AG04449 (cell line): ENCODE results near the gene APOA1.

Experiments
- CTCF ChIA-PET: fragments of 350-600 bp; formaldehyde crosslinking; extraction: SDS; loops from one replicate; lab custom pipeline; 2021; ENCODE audit warnings: antibody characterized with exemption; lab: Yijun Ruan, JAX
- POLR2A ChIA-PET: fragments of 400-600, 350-600 bp; formaldehyde crosslinking; extraction: SDS; loops from one replicate; lab custom pipeline; 2020; ENCODE audit warnings: antibody characterized with exemption, inconsistent platforms; lab: Yijun Ruan, JAX
- DNase-seq: peaks from one replicate; pipeline ENCODE4 v3.0.0-alpha.2; 2010; ENCODE audit warnings: low read depth, low spot score
- H3K4me3 ChIP-seq: 2 replicates; pipeline ENCODE4 v1.5.1; 2011; ENCODE audit warnings: low read depth, mild to moderate bottlenecking, control low read depth, low read length
- TF ChIP-seq, protein P1 (sequence below): IDR thresholded peaks from one replicate; pipeline ENCODE4 v1.5.1; 2011; ENCODE audit warnings: mild to moderate bottlenecking, moderate library complexity, low read length, control low read depth, inconsistent platforms; ENCODE audit not compliant: insufficient read depth; ENCODE audit errors: missing control alignments

APOA1 gene

GRCh38 chr11:116837231-116838091, at the start of gene APOA1:
TSS of gene APOA1 (minus strand) at chr11:116837622. CDS start at chr11:116837387, 235 bp downstream.
- no peak for DNase-seq
- POLR2A ChIA-PET, result no interaction called here
- CTCF ChIA-PET, result interaction anchor here (0.7 to 6.6 kb wide), 12 partner anchors 8 to 308 kb away, joined by 3 to 120 read pairs (median 8); partner anchors contain the start of genes APOA4, APOA5, APOC3 and PAFAH1B2
- no peak within 1 kb of the TSS for H3K4me3 ChIP-seq
- TF ChIP-seq, protein P1, sequence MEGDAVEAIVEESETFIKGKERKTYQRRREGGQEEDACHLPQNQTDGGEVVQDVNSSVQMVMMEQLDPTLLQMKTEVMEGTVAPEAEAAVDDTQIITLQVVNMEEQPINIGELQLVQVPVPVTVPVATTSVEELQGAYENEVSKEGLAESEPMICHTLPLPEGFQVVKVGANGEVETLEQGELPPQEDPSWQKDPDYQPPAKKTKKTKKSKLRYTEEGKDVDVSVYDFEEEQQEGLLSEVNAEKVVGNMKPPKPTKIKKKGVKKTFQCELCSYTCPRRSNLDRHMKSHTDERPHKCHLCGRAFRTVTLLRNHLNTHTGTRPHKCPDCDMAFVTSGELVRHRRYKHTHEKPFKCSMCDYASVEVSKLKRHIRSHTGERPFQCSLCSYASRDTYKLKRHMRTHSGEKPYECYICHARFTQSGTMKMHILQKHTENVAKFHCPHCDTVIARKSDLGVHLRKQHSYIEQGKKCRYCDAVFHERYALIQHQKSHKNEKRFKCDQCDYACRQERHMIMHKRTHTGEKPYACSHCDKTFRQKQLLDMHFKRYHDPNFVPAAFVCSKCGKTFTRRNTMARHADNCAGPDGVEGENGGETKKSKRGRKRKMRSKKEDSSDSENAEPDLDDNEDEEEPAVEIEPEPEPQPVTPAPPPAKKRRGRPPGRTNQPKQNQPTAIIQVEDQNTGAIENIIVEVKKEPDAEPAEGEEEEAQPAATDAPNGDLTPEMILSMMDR, result no peak

DNA sequence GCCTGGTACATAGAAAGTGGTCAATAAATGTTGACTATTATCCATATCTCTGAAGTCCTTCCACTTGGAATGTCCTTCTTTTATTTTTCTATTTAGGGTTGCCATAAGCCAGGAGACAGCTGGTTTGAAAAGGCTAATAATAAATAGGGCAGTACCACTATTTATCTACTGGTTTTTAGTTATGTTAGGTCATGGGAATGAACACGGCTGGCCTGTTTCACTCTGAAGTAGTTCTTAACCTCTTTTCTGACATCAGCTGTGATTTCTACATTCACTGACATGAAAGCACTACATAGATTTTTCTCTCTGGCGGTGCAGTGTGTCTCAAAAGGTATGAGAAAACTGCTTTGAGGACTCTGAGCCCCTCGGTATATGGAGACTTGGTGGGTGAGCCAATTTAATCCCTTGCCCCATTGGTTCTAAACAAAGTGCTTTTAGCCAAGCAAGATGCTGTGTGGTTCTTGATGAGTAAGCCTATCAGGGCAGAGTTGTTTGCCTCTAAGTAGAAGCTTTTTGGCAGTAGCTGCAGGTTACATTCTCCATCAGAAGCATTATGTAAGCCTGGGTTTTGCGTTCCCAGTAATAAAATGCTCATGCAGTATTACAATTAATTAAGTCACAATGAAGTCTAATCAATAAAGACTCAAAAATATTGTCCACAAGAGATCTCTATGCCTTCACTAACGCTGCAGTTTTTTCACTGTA, 48.7 kb upstream of the APOA1 start:
- TF ChIP-seq, protein P1, result no peak
- POLR2A ChIA-PET, result interaction anchor here (0.6 kb wide), 1 partner anchor 12 kb away, joined by 3 read pairs; no protein-coding TSS in a partner anchor
- H3K4me3 ChIP-seq, result no peak overlapping the region
- no peak for DNase-seq
- CTCF ChIA-PET, result interaction anchor here (0.9 to 2.6 kb wide), 4 partner anchors 22 to 220 kb away, joined by 3 to 9 read pairs (median 4); no protein-coding TSS in a partner anchor

- CTCF ChIA-PET, result interaction anchor here (0.5 to 6.0 kb wide), 4 partner anchors 11 to 224 kb away, joined by 3 to 105 read pairs (median 47); partner anchors contain the start of gene SIK3
- DNase-seq, result no peak
- TF ChIP-seq, protein P1, result no peak
- POLR2A ChIA-PET, result no interaction called here
- no peak overlapping the region for H3K4me3 ChIP-seq
Measured at GRCh38 chr11:116882386-116882785, 45.0 kb upstream of the APOA1 start.

GRCh38 chr11:116881143-116881542, 43.7 kb upstream of the APOA1 start:
- POLR2A ChIA-PET, result no interaction called here
- TF ChIP-seq, protein P1, result no peak
- CTCF ChIA-PET, result interaction anchor here (0.6 to 6.0 kb wide), 14 partner anchors 9 to 226 kb away, joined by 3 to 105 read pairs (median 15); partner anchors contain the start of genes APOA5, SIK3 and ZPR1
- DNase-seq, result no peak
- no peak overlapping the region for H3K4me3 ChIP-seq

- TF ChIP-seq, protein P1, result peak; percentile 76
- POLR2A ChIA-PET, result interaction anchor here (0.5 to 0.7 kb wide), 2 partner anchors 215 to 263 kb away, joined by 3 to 4 read pairs; no protein-coding TSS in a partner anchor
- DNase-seq, result no peak
- CTCF ChIA-PET, result interaction anchor here (0.6 to 6.0 kb wide), 39 partner anchors 9 to 348 kb away, joined by 3 to 105 read pairs (median 4); partner anchors contain the start of genes APOA5, APOC3, SIK3 and ZPR1
- no peak overlapping the region for H3K4me3 ChIP-seq
Measured at GRCh38 chr11:116879800-116880625, 42.6 kb upstream of the APOA1 start.
